ENCODE results near the gene MMP17. TPM values are rescaled to one million over a fixed set of nuclear protein-coding genes. Genes with fewer than 3 reads are reported as not detected.

The MMP17 gene
- total and polyA plus RNA-seq, 4 donors, result 0.17 to 0.37 (median 0.24) TPM; not detected in 1

DNA sequence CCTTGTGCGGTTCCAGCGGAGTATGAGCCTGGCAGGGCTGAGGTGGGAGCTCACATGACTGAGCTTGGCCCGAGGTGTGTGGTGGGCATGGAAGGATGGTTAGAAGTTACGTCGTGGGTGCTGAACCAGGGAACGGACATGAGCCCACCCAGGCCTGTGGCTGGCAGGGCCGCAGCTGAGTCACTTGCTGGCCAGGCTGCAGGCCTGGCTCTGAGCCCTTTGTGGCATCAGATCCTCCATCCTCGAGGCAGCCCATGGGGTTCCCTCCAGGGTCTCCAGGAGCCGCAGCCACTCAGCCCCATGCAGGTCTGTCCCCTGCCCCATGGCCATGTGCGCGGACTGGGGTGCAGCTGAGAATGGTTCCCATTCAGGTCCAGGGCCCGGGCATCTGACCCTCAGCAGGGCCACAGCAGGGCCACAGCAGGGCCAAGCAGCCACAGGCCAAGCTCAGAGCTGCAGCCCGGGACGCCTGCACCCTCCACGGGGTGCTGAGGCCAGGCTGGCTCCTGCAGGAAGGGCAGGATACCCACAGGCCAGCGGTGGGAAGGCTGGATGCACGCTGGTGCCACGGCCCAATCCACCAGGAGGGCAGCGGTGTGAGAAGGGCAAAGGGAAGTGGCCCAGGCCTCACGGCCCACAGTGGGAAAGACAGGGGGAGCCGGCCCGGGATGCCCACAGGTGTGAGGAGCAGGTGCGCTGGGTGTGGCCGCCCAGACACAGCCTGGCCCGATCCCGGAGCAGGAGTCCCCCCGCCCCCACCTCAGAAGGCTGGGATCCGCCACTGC lies 39.9 kb downstream of the MMP17 start:
- no peak overlapping the region for H3K4me3 ChIP-seq (ENCODE audit: low read depth in 1 of 3, low read length in 3 of 3)
- H3K9ac ChIP-seq (ENCODE audit: low read depth in 1 of 2, low read length in 2 of 2), result no peak overlapping the region
- DNase-seq (ENCODE audit: low spot score), result no peak
- 91% methylated on average over 28 of the region's 28 CpGs for WGBS
- H3K27ac ChIP-seq (ENCODE audit: low read depth in 1 of 2, low read length in 2 of 2), result no peak overlapping the region
- no peaks in the 10 kb centered on the region for H3K27me3 ChIP-seq (ENCODE audit: control insufficient read depth in 4 of 4, insufficient read depth in 4 of 4, low read length in 3 of 4)
- no peaks in the 10 kb centered on the region for H3K36me3 ChIP-seq (ENCODE audit: control insufficient read depth in 4 of 4, insufficient read depth in 3 of 4, low read depth in 1 of 4, low read length in 3 of 4)
- TF ChIP-seq GABPA (IDR thresholded peaks at IDR 0.05 in 1 of 2, conservative IDR thresholded peaks at IDR 0.05 in 1 of 2) (no peak), NR2F2 (IDR thresholded peaks at IDR 0.05) (no peak), JUND (IDR thresholded peaks at IDR 0.05) (no peak), HNF4A (conservative IDR thresholded peaks at IDR 0.05) (no peak), FOXA2 (IDR thresholded peaks at IDR 0.05) (no peak), EGR1 (IDR thresholded peaks at IDR 0.05; ENCODE audit: low read depth in 2 of 2) (no peak), FOXA1 (IDR thresholded peaks at IDR 0.05) (no peak), RXRA (IDR thresholded peaks at IDR 0.05) (no peak)
- TF ChIP-seq, protein P1, sequence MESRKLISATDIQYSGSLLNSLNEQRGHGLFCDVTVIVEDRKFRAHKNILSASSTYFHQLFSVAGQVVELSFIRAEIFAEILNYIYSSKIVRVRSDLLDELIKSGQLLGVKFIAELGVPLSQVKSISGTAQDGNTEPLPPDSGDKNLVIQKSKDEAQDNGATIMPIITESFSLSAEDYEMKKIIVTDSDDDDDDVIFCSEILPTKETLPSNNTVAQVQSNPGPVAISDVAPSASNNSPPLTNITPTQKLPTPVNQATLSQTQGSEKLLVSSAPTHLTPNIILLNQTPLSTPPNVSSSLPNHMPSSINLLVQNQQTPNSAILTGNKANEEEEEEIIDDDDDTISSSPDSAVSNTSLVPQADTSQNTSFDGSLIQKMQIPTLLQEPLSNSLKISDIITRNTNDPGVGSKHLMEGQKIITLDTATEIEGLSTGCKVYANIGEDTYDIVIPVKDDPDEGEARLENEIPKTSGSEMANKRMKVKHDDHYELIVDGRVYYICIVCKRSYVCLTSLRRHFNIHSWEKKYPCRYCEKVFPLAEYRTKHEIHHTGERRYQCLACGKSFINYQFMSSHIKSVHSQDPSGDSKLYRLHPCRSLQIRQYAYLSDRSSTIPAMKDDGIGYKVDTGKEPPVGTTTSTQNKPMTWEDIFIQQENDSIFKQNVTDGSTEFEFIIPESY (IDR thresholded peaks at IDR 0.05), result no peak
- TF ChIP-seq, protein P2, sequence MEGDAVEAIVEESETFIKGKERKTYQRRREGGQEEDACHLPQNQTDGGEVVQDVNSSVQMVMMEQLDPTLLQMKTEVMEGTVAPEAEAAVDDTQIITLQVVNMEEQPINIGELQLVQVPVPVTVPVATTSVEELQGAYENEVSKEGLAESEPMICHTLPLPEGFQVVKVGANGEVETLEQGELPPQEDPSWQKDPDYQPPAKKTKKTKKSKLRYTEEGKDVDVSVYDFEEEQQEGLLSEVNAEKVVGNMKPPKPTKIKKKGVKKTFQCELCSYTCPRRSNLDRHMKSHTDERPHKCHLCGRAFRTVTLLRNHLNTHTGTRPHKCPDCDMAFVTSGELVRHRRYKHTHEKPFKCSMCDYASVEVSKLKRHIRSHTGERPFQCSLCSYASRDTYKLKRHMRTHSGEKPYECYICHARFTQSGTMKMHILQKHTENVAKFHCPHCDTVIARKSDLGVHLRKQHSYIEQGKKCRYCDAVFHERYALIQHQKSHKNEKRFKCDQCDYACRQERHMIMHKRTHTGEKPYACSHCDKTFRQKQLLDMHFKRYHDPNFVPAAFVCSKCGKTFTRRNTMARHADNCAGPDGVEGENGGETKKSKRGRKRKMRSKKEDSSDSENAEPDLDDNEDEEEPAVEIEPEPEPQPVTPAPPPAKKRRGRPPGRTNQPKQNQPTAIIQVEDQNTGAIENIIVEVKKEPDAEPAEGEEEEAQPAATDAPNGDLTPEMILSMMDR (IDR thresholded peaks at IDR 0.05; ENCODE audit: low read depth, low read length, missing input control), result no peak
- TF ChIP-seq, protein P3, sequence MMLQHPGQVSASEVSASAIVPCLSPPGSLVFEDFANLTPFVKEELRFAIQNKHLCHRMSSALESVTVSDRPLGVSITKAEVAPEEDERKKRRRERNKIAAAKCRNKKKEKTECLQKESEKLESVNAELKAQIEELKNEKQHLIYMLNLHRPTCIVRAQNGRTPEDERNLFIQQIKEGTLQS (IDR thresholded peaks at IDR 0.05), result no peak
- TF ChIP-seq, protein P4, sequence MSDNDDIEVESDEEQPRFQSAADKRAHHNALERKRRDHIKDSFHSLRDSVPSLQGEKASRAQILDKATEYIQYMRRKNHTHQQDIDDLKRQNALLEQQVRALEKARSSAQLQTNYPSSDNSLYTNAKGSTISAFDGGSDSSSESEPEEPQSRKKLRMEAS (IDR thresholded peaks at IDR 0.05), result no peak
- peaks cover 0 to 5% (median 2%) of the 10 kb centered on the region in 4 donors for H3K4me1 ChIP-seq (ENCODE audit: control insufficient read depth in 4 of 4, insufficient read depth in 4 of 4, low read length in 3 of 4)
- H3K9me3 ChIP-seq (ENCODE audit: control insufficient read depth in 4 of 4, low read length in 3 of 4), result no peaks in the 10 kb centered on the region

DNA sequence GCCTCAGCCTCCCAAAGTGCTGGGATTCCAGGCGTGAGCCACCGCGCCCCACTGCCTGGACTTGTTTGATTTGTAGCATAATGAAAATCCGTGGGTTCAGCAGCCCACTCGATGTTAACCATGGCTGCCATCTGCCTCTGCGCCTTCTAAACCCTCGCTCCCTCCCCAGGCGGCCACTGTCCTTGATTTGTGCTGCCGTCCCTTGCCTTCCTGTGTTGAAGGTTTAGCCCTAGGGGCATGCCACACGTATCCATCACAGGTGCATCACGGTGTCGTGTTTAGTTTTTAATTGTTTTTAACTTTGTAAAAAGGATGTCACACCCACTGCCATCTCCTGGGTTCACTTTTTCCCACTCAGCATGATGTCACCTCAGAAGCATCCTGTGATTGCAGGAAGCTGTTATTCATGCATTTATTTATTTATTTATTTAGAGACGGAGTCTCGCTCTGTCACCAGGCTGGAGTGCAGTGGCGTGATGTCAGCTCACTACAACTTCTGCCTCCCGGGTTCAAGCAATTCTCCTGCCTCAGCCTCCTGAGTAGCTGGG lies 41.8 kb downstream of the MMP17 start:
- DNase-seq (ENCODE audit: low spot score), result no peak
- 80% methylated on average over 16 of the region's 16 CpGs for WGBS
- Histone ChIP-seq H3K27me3 (ENCODE audit: control insufficient read depth in 4 of 4, insufficient read depth in 4 of 4, low read length in 3 of 4) (no peaks in the 10 kb centered on the region), H3K4me3 (ENCODE audit: low read depth in 1 of 3, low read length in 3 of 3) (no peak overlapping the region), H3K36me3 (ENCODE audit: control insufficient read depth in 4 of 4, insufficient read depth in 3 of 4, low read depth in 1 of 4, low read length in 3 of 4) (no peaks in the 10 kb centered on the region), H3K9ac (ENCODE audit: low read depth in 1 of 2, low read length in 2 of 2) (no peak overlapping the region), H3K9me3 (ENCODE audit: control insufficient read depth in 4 of 4, low read length in 3 of 4) (no peaks in the 10 kb centered on the region), H3K27ac (ENCODE audit: low read depth in 1 of 2, low read length in 2 of 2) (no peak overlapping the region), H3K4me1 (ENCODE audit: control insufficient read depth in 4 of 4, insufficient read depth in 4 of 4, low read length in 3 of 4) (no peaks in the 10 kb centered on the region)
- TF ChIP-seq RXRA (IDR thresholded peaks at IDR 0.05), result no peak
- TF ChIP-seq TAF1 (conservative IDR thresholded peaks at IDR 0.05), result no peak
- no peak for TF ChIP-seq FOXA2 (IDR thresholded peaks at IDR 0.05)
- TF ChIP-seq, protein P5, sequence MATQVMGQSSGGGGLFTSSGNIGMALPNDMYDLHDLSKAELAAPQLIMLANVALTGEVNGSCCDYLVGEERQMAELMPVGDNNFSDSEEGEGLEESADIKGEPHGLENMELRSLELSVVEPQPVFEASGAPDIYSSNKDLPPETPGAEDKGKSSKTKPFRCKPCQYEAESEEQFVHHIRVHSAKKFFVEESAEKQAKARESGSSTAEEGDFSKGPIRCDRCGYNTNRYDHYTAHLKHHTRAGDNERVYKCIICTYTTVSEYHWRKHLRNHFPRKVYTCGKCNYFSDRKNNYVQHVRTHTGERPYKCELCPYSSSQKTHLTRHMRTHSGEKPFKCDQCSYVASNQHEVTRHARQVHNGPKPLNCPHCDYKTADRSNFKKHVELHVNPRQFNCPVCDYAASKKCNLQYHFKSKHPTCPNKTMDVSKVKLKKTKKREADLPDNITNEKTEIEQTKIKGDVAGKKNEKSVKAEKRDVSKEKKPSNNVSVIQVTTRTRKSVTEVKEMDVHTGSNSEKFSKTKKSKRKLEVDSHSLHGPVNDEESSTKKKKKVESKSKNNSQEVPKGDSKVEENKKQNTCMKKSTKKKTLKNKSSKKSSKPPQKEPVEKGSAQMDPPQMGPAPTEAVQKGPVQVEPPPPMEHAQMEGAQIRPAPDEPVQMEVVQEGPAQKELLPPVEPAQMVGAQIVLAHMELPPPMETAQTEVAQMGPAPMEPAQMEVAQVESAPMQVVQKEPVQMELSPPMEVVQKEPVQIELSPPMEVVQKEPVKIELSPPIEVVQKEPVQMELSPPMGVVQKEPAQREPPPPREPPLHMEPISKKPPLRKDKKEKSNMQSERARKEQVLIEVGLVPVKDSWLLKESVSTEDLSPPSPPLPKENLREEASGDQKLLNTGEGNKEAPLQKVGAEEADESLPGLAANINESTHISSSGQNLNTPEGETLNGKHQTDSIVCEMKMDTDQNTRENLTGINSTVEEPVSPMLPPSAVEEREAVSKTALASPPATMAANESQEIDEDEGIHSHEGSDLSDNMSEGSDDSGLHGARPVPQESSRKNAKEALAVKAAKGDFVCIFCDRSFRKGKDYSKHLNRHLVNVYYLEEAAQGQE (IDR thresholded peaks at IDR 0.05), result no peak
- no peak for TF ChIP-seq NR2F2 (IDR thresholded peaks at IDR 0.05)
- TF ChIP-seq HNF4G (IDR thresholded peaks at IDR 0.05), result no peak
- TF ChIP-seq, protein P3 (IDR thresholded peaks at IDR 0.05), result no peak
- no peak for TF ChIP-seq EGR1 (IDR thresholded peaks at IDR 0.05; ENCODE audit: low read depth in 2 of 2)
- TF ChIP-seq FOXA1 (IDR thresholded peaks at IDR 0.05), result no peak
- TF ChIP-seq GABPA (IDR thresholded peaks at IDR 0.05 in 1 of 2, conservative IDR thresholded peaks at IDR 0.05 in 1 of 2), result no peak
